Astrocyte of the cerebellum (primary cell): ENCODE measurements around the gene UBE3D.

Experiments
- DNase-seq: peaks from one replicate; pipeline ENCODE4 v3.0.0-alpha.2; 2011; ENCODE audit warnings: low read depth
- H3K4me3 ChIP-seq: 2 replicates; pipeline ENCODE4 v1.5.1; 2011; ENCODE audit warnings: mild to moderate bottlenecking, low read depth, low read length, moderate library complexity
- in situ Hi-C: cut with HindIII; loops from 2 replicates; pipeline ENCODE4 v1.10.0; 2017; ENCODE audit warnings: low sequenced_read_pairs
- TF ChIP-seq, protein P1 (sequence below): IDR thresholded peaks from 2 replicates; pipeline ENCODE4 v1.5.1; 2012; ENCODE audit warnings: low read length, low read depth, moderate library complexity, mild to moderate bottlenecking; ENCODE audit errors: missing control alignments

Gene UBE3D, protein sequence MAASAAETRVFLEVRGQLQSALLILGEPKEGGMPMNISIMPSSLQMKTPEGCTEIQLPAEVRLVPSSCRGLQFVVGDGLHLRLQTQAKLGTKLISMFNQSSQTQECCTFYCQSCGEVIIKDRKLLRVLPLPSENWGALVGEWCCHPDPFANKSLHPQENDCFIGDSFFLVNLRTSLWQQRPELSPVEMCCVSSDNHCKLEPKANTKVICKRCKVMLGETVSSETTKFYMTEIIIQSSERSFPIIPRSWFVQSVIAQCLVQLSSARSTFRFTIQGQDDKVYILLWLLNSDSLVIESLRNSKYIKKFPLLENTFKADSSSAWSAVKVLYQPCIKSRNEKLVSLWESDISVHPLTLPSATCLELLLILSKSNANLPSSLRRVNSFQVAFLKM

DNA sequence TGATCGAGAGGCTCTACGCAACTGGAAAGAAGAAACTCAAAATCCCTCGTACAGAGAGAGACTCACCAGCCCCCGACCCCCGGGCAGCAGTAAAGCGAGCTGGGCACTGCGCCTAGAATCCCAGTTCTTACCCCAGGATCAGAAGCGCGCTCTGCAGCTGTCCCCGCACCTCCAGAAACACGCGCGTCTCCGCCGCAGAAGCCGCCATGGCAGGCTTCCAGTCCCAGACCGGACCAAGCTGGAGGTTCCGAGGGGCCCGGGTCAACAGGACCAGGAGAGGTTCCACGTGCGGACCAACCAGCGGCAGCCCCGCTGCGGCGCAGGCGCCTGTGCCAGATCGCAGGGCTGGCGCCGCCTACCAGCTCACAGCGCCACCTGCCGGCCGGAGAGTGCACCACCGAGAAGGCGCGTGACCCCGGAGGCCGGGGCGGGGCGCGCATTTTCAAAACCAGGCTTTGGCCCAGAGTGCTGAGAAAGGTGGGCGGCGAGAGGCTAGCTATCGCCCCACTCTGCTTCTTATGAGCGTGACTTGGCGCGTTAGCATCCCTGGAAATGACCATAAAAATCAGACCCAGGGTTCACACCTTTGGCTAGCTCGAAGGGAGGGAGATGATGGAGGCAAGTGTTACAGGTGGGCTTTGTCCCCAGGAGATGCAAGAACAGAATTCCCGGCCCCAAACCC lies at the start of gene UBE3D:
UBE3D (minus strand) TSS at position 331 of the 682 bp plus-strand sequence; CDS start at position 208, 123 bp downstream.
- DNase-seq: no peak
- H3K4me3 ChIP-seq: peak within 1 kb of the TSS; percentile 82
- TF ChIP-seq, protein P1, sequence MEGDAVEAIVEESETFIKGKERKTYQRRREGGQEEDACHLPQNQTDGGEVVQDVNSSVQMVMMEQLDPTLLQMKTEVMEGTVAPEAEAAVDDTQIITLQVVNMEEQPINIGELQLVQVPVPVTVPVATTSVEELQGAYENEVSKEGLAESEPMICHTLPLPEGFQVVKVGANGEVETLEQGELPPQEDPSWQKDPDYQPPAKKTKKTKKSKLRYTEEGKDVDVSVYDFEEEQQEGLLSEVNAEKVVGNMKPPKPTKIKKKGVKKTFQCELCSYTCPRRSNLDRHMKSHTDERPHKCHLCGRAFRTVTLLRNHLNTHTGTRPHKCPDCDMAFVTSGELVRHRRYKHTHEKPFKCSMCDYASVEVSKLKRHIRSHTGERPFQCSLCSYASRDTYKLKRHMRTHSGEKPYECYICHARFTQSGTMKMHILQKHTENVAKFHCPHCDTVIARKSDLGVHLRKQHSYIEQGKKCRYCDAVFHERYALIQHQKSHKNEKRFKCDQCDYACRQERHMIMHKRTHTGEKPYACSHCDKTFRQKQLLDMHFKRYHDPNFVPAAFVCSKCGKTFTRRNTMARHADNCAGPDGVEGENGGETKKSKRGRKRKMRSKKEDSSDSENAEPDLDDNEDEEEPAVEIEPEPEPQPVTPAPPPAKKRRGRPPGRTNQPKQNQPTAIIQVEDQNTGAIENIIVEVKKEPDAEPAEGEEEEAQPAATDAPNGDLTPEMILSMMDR: peak; percentile 90
- in situ Hi-C loops: no loop called here

DNA sequence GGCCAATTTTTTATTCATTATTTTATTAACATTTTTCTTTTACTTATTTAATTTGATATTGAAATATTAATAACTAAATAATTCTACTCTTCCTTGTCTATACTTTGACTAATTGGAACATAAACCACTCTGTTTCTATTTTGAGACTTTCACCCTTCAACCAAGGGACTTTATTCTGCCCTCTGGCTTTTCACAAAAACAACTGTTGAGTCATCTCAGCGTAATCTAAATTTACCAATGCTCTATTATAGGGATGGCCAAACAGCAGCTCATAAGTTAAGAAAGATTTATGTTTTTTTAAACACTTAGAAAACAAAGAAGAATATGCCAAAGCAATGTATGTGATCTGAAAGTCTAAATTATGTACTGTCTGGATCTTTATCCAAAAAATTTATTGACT lies 48.5 kb upstream of the UBE3D start:
- TF ChIP-seq, protein P1: no peak
- no peak for DNase-seq
- no peak overlapping the region for H3K4me3 ChIP-seq
- in situ Hi-C loops: no loop called here

DNA sequence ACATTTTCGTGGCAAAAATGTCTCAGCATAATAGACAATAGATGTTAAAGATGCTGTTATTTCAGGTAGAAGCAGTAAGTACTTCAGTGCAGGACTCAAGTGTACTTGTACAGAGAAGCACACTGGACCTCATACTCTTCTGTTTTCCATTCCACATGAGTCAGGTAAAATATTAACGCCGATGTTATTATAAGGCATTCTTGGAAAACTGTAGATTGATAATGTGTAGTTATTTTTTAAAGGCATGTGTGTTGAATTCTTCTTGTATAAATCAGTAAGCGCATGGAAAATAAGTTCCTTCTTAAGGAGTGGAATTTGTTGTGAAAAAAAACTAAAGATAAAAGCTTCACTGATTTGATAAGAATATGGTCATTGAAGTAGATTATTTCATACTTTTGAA lies 47.6 kb upstream of the UBE3D start:
- no peak for DNase-seq
- TF ChIP-seq, protein P1: no peak
- no peak overlapping the region for H3K4me3 ChIP-seq
- in situ Hi-C loops: no loop called here

DNA sequence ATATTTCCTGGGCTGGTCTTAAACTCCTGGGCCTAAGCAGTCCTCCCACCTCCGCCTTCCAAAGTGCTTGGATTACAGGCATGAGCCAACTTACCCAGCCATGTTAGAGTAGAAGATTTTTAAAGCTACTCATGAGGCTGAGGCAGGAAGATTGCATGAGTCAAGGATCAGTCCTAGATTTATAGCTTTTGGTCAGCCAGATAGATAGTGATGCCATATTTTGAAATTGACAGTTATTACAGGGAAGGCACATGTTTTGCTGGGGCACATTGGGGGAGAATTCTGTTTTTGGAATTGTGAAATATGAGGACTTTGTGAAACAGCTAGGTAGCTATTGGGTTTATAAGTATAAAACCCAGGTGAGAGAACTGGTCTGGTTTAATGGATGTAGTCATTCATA lies 42.7 kb upstream of the UBE3D start:
- no peak overlapping the region for H3K4me3 ChIP-seq
- DNase-seq: no peak
- TF ChIP-seq, protein P1: no peak
- in situ Hi-C loops: no loop called here

DNA sequence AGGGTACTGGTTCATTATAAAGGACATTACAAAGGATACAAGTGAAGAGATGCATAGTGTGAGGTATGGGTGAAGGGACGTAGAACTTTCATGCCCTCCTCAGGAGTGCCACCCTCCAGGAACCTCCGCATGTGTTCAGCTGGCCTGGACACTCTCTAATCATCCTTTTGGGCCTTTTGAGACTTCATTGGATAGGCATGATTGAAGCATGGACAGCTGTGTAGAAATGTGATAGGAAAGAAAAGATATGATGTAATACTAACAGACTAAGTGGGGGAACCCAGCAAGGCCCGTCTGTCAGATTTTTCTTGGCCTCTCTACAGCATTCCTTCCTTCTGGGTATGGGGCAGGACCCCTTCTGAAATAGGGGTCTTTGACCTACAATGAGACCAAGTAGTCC lies 32.9 kb upstream of the UBE3D start:
- H3K4me3 ChIP-seq: no peak overlapping the region
- TF ChIP-seq, protein P1: no peak
- in situ Hi-C loops: no loop called here
- no peak for DNase-seq

DNA sequence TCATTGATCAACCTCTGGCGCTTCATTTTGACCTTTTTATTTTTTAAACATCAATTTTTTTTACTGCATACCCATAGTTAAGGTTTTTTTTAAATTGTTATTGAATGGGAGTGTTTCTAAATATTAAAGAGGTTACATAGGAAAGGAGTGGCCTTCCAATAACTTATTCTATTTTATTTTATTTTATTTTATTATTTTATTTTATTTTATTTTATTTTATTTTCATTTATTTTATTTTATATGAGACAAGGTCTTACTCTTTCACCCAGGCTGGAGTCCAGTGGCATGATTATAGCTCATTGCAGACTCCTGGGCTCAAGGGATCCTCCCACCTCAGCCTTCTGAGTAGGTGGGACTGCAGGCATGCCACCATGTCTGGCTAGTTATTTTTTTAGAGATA lies 32.0 kb upstream of the UBE3D start:
- DNase-seq: no peak
- in situ Hi-C loops: no loop called here
- TF ChIP-seq, protein P1: no peak
- H3K4me3 ChIP-seq: no peak overlapping the region
